HG02852 (cell line): ENCODE data around the gene ZIC1.

Experiments used
- ATAC-seq: cut with Tn5 transposase; IDR thresholded peaks from one replicate; pipeline ENCODE4 v1.9.1; 2021; ENCODE audit warnings: mild to moderate bottlenecking, moderate library complexity; ENCODE audit not compliant: unreplicated experiment

The ZIC1 gene

GRCh38 chr3:147421184-147421912 lies 12.2 kb downstream of the ZIC1 start:
- no peak for ATAC-seq

- ATAC-seq: no peak
Observed at GRCh38 chr3:147422196-147422595, 13.0 kb downstream of the ZIC1 start.

GRCh38 chr3:147422601-147423536 lies 13.7 kb downstream of the ZIC1 start:
- ATAC-seq: no peak

GRCh38 chr3:147423537-147423797 lies 14.3 kb downstream of the ZIC1 start:
- no peak for ATAC-seq

- ATAC-seq: no peak
Observed at GRCh38 chr3:147423798-147424580, 14.8 kb downstream of the ZIC1 start.

GRCh38 chr3:147424581-147425387 lies 15.6 kb downstream of the ZIC1 start:
- no peak for ATAC-seq

GRCh38 chr3:147425388-147425850 lies 16.3 kb downstream of the ZIC1 start:
- no peak for ATAC-seq

- ATAC-seq: no peak
Observed at GRCh38 chr3:147426931-147427330, 17.8 kb downstream of the ZIC1 start.

- no peak for ATAC-seq
Observed at GRCh38 chr3:147427746-147428145, 18.6 kb downstream of the ZIC1 start.

GRCh38 chr3:147428326-147428725 lies 19.2 kb downstream of the ZIC1 start:
- no peak for ATAC-seq

- ATAC-seq: no peak
Observed at GRCh38 chr3:147428754-147429153, 19.6 kb downstream of the ZIC1 start.

GRCh38 chr3:147431751-147432150 lies 22.6 kb downstream of the ZIC1 start:
- no peak for ATAC-seq

- ATAC-seq: no peak
Observed at GRCh38 chr3:147447224-147447623, 38.1 kb downstream of the ZIC1 start.

GRCh38 chr3:147449669-147450068 lies 40.5 kb downstream of the ZIC1 start:
- no peak for ATAC-seq

- no peak for ATAC-seq
Observed at GRCh38 chr3:147458995-147459704, 50.0 kb downstream of the ZIC1 start.

GRCh38 chr3:147462856-147463255 lies 53.7 kb downstream of the ZIC1 start:
- ATAC-seq: no peak
